K562 (cell line): Measurements from ENCODE around the gene MGST3. TPM values are rescaled to one million over a fixed set of nuclear protein-coding genes. Genes with fewer than 3 reads are reported as not detected.

ENCODE experiments used
- ATAC-seq: fragments of 200-7000 bp; cut with Tn5 transposase; 3 replicates; pipeline ENCODE4 v1.9.1; 2020; ENCODE audit warnings: moderate library complexity
- BruUV-seq: library from RNA; stranded (reverse); fragments of 400-500 nt; replicated peaks from 2 replicates; lab custom pipeline; 2021; lab: Mats Ljungman, UMichigan
- CTCF ChIA-PET: fragments of 300-600 bp; formaldehyde crosslinking; extraction: SDS; loops from one replicate; lab custom pipeline; 2021; ENCODE audit warnings: low intra/inter-chr PET ratio; lab: Yijun Ruan, JAX
- POLR2A ChIA-PET: fragments of 300-600, 350-650 bp; sonication (Branson Sonifier 250); formaldehyde crosslinking; extraction: SDS; loops from one replicate; lab custom pipeline; 2021; ENCODE audit warnings: antibody characterized with exemption, inconsistent platforms; lab: Yijun Ruan, JAX
- DNase-seq, 4 experiments: peaks; one replicate each; pipeline versions ENCODE4 v3.0.0 to v3.0.0-alpha.2; 2011 to 2018; ENCODE audit warnings: low spot score in 3 of 4, mixed read lengths in 3 of 4; ENCODE audit errors: extremely low read depth in 1 of 4
- FAIRE-seq: peaks from 2 replicates; lab custom pipeline; 2011; peaks lifted over from hg19 to GRCh38; lab: Jason Lieb, UNC
- H2AFZ ChIP-seq: 2 replicates; pipeline ENCODE4 v1.6.0; 2011; ENCODE audit warnings: low read depth, low read length, control low read depth, inconsistent platforms
- H3K27ac ChIP-seq: fragments of 200-600 bp; 3 replicates; pipeline ENCODE4 v1.8.0; 2011; ENCODE audit warnings: low read depth, mild to moderate bottlenecking, control low read depth, inconsistent platforms, low read length, moderate library complexity, mixed read lengths; ENCODE audit errors: extremely low read depth
- H3K27me3 ChIP-seq, 2 experiments: fragments of 300-600 bp in 1 of 2; 2 replicates in 1 of 2; 3 replicates in 1 of 2; pipeline versions ENCODE4 v1.6.0 to v1.8.0; 2011; ENCODE audit warnings: inconsistent platforms in 2 of 2, low read length in 2 of 2, mild to moderate bottlenecking in 1 of 2, mixed read lengths in 1 of 2, moderate library complexity in 1 of 2; ENCODE audit not compliant: control insufficient read depth in 2 of 2, insufficient read depth in 2 of 2
- H3K36me3 ChIP-seq: fragments of 300-600 bp; 3 replicates; pipeline ENCODE4 v1.8.0; 2011; ENCODE audit warnings: mild to moderate bottlenecking, low read length, inconsistent platforms; ENCODE audit not compliant: control insufficient read depth, insufficient read depth
- H3K4me1 ChIP-seq, 2 experiments: fragments of 200-600 bp in 1 of 2; replicated peaks in 1 of 2; 2 replicates in 1 of 2; 3 replicates in 1 of 2; pipeline versions ENCODE4 v1.5.1 to v1.8.0; 2011; ENCODE audit warnings: inconsistent platforms in 2 of 2, low read length in 2 of 2, mild to moderate bottlenecking in 1 of 2, mixed read lengths in 1 of 2, moderate library complexity in 1 of 2; ENCODE audit not compliant: control insufficient read depth in 2 of 2, insufficient read depth in 2 of 2
- H3K4me2 ChIP-seq: 2 replicates; pipeline ENCODE4 v1.6.1; 2011; ENCODE audit warnings: low read length, control low read depth, inconsistent platforms, mixed read lengths; ENCODE audit not compliant: insufficient read depth
- H3K4me3 ChIP-seq: fragments of 200-600 bp; sonication (generic), shearing (Covaris generic); 2 replicates; pipeline ENCODE4 v1.5.1; 2016; ENCODE audit warnings: control low read depth, inconsistent platforms
- H3K79me2 ChIP-seq: fragments of 200-600 bp; 3 replicates; pipeline ENCODE4 v1.8.0; 2011; ENCODE audit warnings: low read length, inconsistent platforms; ENCODE audit not compliant: control insufficient read depth, insufficient read depth
- H3K9ac ChIP-seq, 2 experiments: 2 replicates each; pipeline versions ENCODE4 v1.6.0 to v1.6.1; 2011; ENCODE audit warnings: low read depth in 2 of 2, low read length in 2 of 2, control low read depth in 1 of 2, inconsistent platforms in 1 of 2, mild to moderate bottlenecking in 1 of 2, mixed read lengths in 1 of 2; ENCODE audit not compliant: insufficient read depth in 1 of 2
- H3K9me1 ChIP-seq: one replicate; pipeline ENCODE4 v1.6.0; 2011; ENCODE audit warnings: inconsistent platforms, mild to moderate bottlenecking, low read length, moderate library complexity; ENCODE audit not compliant: control insufficient read depth, insufficient read depth
- H3K9me3 ChIP-seq: replicated peaks from 2 replicates; pipeline ENCODE4 v1.5.1; 2011; ENCODE audit warnings: low read depth, low read length, inconsistent platforms; ENCODE audit not compliant: control insufficient read depth, insufficient read depth
- H4K20me1 ChIP-seq: replicated peaks from 2 replicates; pipeline ENCODE4 v1.6.1; 2011; ENCODE audit warnings: low read length, inconsistent platforms, mixed read lengths; ENCODE audit not compliant: control insufficient read depth, insufficient read depth
- E2F6 ChIP-seq, 2 experiments: IDR thresholded peaks; 2 replicates each; pipeline ENCODE4 v1.6.1; 2011; ENCODE audit warnings: borderline replicate concordance in 1 of 2, control low read depth in 1 of 2, low read depth in 1 of 2, low read length in 1 of 2, mild to moderate bottlenecking in 1 of 2, mixed read lengths in 1 of 2, moderate library complexity in 1 of 2; ENCODE audit not compliant: insufficient read depth in 1 of 2, insufficient read length in 1 of 2, poor library complexity in 1 of 2, severe bottlenecking in 1 of 2; ENCODE audit errors: extremely low read depth in 1 of 2
- EHMT2 ChIP-seq: fragments of 450-650 bp; IDR thresholded peaks from 2 replicates; pipeline ENCODE4 v1.6.1; 2018; ENCODE audit warnings: antibody characterized with exemption
- EWSR1 ChIP-seq: fragments of 450-650 bp; IDR thresholded peaks from 2 replicates; pipeline ENCODE4 v1.6.1; 2018; ENCODE audit warnings: borderline replicate concordance, mild to moderate bottlenecking, low read depth, moderate library complexity; ENCODE audit not compliant: partially characterized antibody
- FOXM1 ChIP-seq, 2 experiments: fragments of 450-650 bp in 1 of 2; sonication (generic) in 1 of 2; formaldehyde crosslinking in 1 of 2; IDR thresholded peaks; 2 replicates each; pipeline versions ENCODE4 v1.6.1 to v1.9.0; 2017 to 2022; ENCODE audit warnings: low read depth in 2 of 2, mild to moderate bottlenecking in 2 of 2, missing genetic modification reagents in 1 of 2, moderate library complexity in 1 of 2
- KLF6 ChIP-seq: fragments of 250-450 bp; sonication (Bioruptor Pico); IDR thresholded peaks from 2 replicates; pipeline ENCODE4 v1.4.0; 2020; ENCODE audit warnings: mild to moderate bottlenecking, moderate library complexity, borderline replicate concordance
- MCM3 ChIP-seq: fragments of 450-650 bp; IDR thresholded peaks from 2 replicates; pipeline ENCODE4 v1.6.1; 2016
- MEIS2 ChIP-seq: fragments of 450-650 bp; IDR thresholded peaks from 2 replicates; pipeline ENCODE4 v1.6.1; 2014; ENCODE audit warnings: mild to moderate bottlenecking; ENCODE audit not compliant: partially characterized antibody
- NCOA4 ChIP-seq: fragments of 450-650 bp; IDR thresholded peaks from 2 replicates; pipeline ENCODE4 v1.6.1; 2018; ENCODE audit warnings: mild to moderate bottlenecking; ENCODE audit not compliant: partially characterized antibody
- PML ChIP-seq: IDR thresholded peaks from 2 replicates; pipeline ENCODE4 v1.6.1; 2012; ENCODE audit warnings: low read length, inconsistent platforms
- RCOR1 ChIP-seq, 2 experiments: IDR thresholded peaks; 2 replicates each; pipeline ENCODE4 v1.6.1; 2012; ENCODE audit warnings: low read depth in 2 of 2, low read length in 2 of 2, borderline replicate concordance in 1 of 2, improper control_type of control experiment in 1 of 2
- RFX5 ChIP-seq: IDR thresholded peaks from 2 replicates; pipeline ENCODE4 v1.6.1; 2011; ENCODE audit warnings: low read depth, mild to moderate bottlenecking, improper control_type of control experiment, low read length
- SLC30A9 ChIP-seq: fragments of 250-450 bp; sonication (Bioruptor Pico); IDR thresholded peaks from 2 replicates; pipeline ENCODE4 v1.8.0; 2022; ENCODE audit warnings: mild to moderate bottlenecking, moderate library complexity
- TFAP4 ChIP-seq: sonication (generic); formaldehyde crosslinking; IDR thresholded peaks from 2 replicates; pipeline ENCODE4 v1.8.0; 2022; ENCODE audit warnings: missing genetic modification reagents, mild to moderate bottlenecking, moderate library complexity, borderline replicate concordance
- ZNF830 ChIP-seq: fragments of 250-450 bp; sonication (Bioruptor Pico); IDR thresholded peaks from 2 replicates; pipeline ENCODE4 v1.5.0; 2021; ENCODE audit warnings: mild to moderate bottlenecking
- WGBS: fragments of 100-300 bp; shearing (Covaris generic); methylation state at CpG from one replicate; pipeline ENCODE4 v1.1.6; 2016; ENCODE audit warnings: low coverage, mixed read lengths; ENCODE audit not compliant: insufficient coverage; ENCODE audit errors: missing lambda C conversion rate; 5-methylcytosine and 5-hydroxymethylcytosine counted together
- in situ Hi-C: fragments of 300-500 bp; cut with MboI; formaldehyde crosslinking; loops from 4 replicates; pipeline ENCODE4 v1.15.0; 2018; ENCODE audit warnings: inconsistent platforms, mixed read lengths
- intact Hi-C: fragments of 100-400 bp; cut with micrococcal nuclease; formaldehyde crosslinking; loops from 2 replicates; pipeline ENCODE4 v1.14.2; 2022
- polyA plus RNA-seq, 8 experiments: library from polyadenylated mRNA; depleted of rRNA in 4 of 8; stranded (reverse) in 5 of 8; unstranded in 3 of 8; fragments of >200 nt; fragmentation: Nextera tagmentation in 2 of 8; fragmentation: Illumina TruSeq in 1 of 8; extraction: Ambion mirVana in 2 of 8; extraction: Trizol in 1 of 8; gene quantifications; 2 replicates each; pipeline versions ENCODE4 v1.2.1 to v1.2.3, GENCODE V29; 2011 to 2014; ENCODE audit warnings: inconsistent platforms in 1 of 8, missing spikeins in 1 of 8
- total RNA-seq, 7 experiments: library from RNA; depleted of rRNA in 6 of 7; stranded (reverse); fragments of >200 nt in 6 of 7; fragmentation: Illumina TruSeq in 2 of 7; extraction: Trizol in 2 of 7; gene quantifications; 2 replicates each; pipeline versions ENCODE4 v1.2.1 to v1.2.3, GENCODE V29; 2011 to 2021; ENCODE audit warnings: low replicate concordance in 1 of 7
- TF ChIP-seq, protein P1 (sequence below): fragments of 250-450 bp; sonication (Bioruptor Pico); IDR thresholded peaks from 2 replicates; pipeline ENCODE4 v1.8.0; 2022; ENCODE audit warnings: moderate library complexity, mild to moderate bottlenecking, inconsistent platforms

Gene MGST3
- total and polyA plus RNA-seq, 9 of the 15 experiments (the other 6 are each of a cell fraction or from before 2014, with no cell fraction given) = 70.7 to 287 (median 105) TPM

GRCh38 chr1:165612062-165612461 is 19.0 kb upstream of the MGST3 start:
- H3K9me1 ChIP-seq = no peaks in the 10 kb centered on the region
- BruUV-seq = no TSS peak
- no peak overlapping the region for H3K4me3 ChIP-seq
- 17% methylated on average over 3 of the region's 3 CpGs for WGBS
- in situ Hi-C loops = no loop called here
- ChIA-PET CTCF (no interaction called here), POLR2A (no interaction called here)
- H3K4me1 ChIP-seq = no peaks in the 10 kb centered on the region
- DNase-seq = no peak
- FAIRE-seq = no peak
- no peak overlapping the region for H3K9ac ChIP-seq
- ATAC-seq = no peak
- H3K9me3 ChIP-seq = no peaks in the 10 kb centered on the region
- H3K36me3 ChIP-seq = no peaks in the 10 kb centered on the region
- no peaks in the 10 kb centered on the region for H3K27me3 ChIP-seq
- no peaks in the 10 kb centered on the region for H3K79me2 ChIP-seq
- intact Hi-C loops = no loop called here
- H2AFZ ChIP-seq = no peak overlapping the region
- no peak overlapping the region for H3K27ac ChIP-seq
- no peaks in the 10 kb centered on the region for H4K20me1 ChIP-seq
- H3K4me2 ChIP-seq = no peak overlapping the region
- TF ChIP-seq MEIS2 = no peak
- TF ChIP-seq, protein P1, sequence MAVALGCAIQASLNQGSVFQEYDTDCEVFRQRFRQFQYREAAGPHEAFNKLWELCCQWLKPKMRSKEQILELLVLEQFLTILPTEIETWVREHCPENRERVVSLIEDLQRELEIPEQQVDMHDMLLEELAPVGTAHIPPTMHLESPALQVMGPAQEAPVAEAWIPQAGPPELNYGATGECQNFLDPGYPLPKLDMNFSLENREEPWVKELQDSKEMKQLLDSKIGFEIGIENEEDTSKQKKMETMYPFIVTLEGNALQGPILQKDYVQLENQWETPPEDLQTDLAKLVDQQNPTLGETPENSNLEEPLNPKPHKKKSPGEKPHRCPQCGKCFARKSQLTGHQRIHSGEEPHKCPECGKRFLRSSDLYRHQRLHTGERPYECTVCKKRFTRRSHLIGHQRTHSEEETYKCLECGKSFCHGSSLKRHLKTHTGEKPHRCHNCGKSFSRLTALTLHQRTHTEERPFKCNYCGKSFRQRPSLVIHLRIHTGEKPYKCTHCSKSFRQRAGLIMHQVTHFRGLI = no peak
- no peak for TF ChIP-seq NCOA4
- TF ChIP-seq KLF6 (CRISPR knock-in tag) = no peak
- TF ChIP-seq SLC30A9 = no peak
- no peak for TF ChIP-seq ZNF830 (CRISPR knock-in tag)
- TF ChIP-seq FOXM1 (IDR thresholded peaks at IDR 0.05; ENCODE audit: low read depth) = no peak
- TF ChIP-seq FOXM1 (CRISPR knock-in tag; IDR thresholded peaks at IDR 0.05; ENCODE audit: low read depth) = no peak
- TF ChIP-seq RFX5 = no peak
- no peak for TF ChIP-seq PML
- TF ChIP-seq E2F6 (IDR thresholded peaks at IDR 0.05; ENCODE audit: borderline replicate concordance in 1 of 2, extremely low read depth in 1 of 2, insufficient read depth in 1 of 2, insufficient read length in 1 of 2, low read depth in 1 of 2, low read length in 1 of 2, poor library complexity in 1 of 2, severe bottlenecking in 1 of 2) = no peak
- TF ChIP-seq EHMT2 = no peak
- TF ChIP-seq MCM3 = no peak
- TF ChIP-seq EWSR1 = no peak
- TF ChIP-seq TFAP4 = no peak
- no peak for TF ChIP-seq RCOR1 (IDR thresholded peaks at IDR 0.05; ENCODE audit: borderline replicate concordance in 1 of 2, low read depth in 2 of 2, low read length in 2 of 2)
